CD4-positive, alpha-beta memory T cell (primary cell): ENCODE data around the gene XRCC4. TPM values are rescaled to one million over a fixed set of nuclear protein-coding genes. Genes with fewer than 3 reads are reported as not detected.

ENCODE experiments used
- CTCF ChIA-PET: fragments of 350-600 bp; sonication (Branson Sonifier 250); formaldehyde crosslinking; loops from one replicate; lab custom pipeline; 2021; ENCODE audit warnings: inconsistent platforms; ENCODE audit not compliant: partially characterized antibody; lab: Charles Lee
- POLR2A ChIA-PET: fragments of 350-600 bp; sonication (Branson Sonifier 250); formaldehyde crosslinking; loops from one replicate; lab custom pipeline; 2021; ENCODE audit not compliant: partially characterized antibody; lab: Charles Lee
- DNase-seq, 5 donors: peaks; one replicate each; pipeline versions ENCODE4 v3.0.0 to v3.0.0-alpha.2; 2020 to 2022; ENCODE audit warnings: mixed read lengths in 1 of 5
- H3K27ac ChIP-seq: one replicate; pipeline ENCODE4 v1.7.0; 2013; ENCODE audit warnings: low read depth, low read length
- H3K27me3 ChIP-seq: 2 replicates; pipeline ENCODE4 v1.7.0; 2013; ENCODE audit warnings: mild to moderate bottlenecking, low read length, moderate library complexity; ENCODE audit not compliant: insufficient read depth
- H3K36me3 ChIP-seq: 2 replicates; pipeline ENCODE4 v1.7.0; 2013; ENCODE audit warnings: mild to moderate bottlenecking, low read length, moderate library complexity; ENCODE audit not compliant: insufficient read depth
- H3K4me1 ChIP-seq: 2 replicates; pipeline ENCODE4 v1.7.0; 2013; ENCODE audit warnings: mild to moderate bottlenecking, low read length, moderate library complexity; ENCODE audit not compliant: insufficient read depth
- H3K4me3 ChIP-seq, 2 donors: one replicate each; pipeline ENCODE4 v1.7.0; 2013; ENCODE audit warnings: low read length in 2 of 2, mild to moderate bottlenecking in 1 of 2
- H3K9me3 ChIP-seq, 2 donors: one replicate each; pipeline ENCODE4 v1.7.0; 2013; ENCODE audit warnings: low read length in 2 of 2, control low read depth in 1 of 2; ENCODE audit not compliant: control insufficient read depth in 1 of 2
- H3K27ac Mint-ChIP-seq, 7 donors: one replicate each; pipeline ENCODE4 v1.8.0; 2020 to 2021; ENCODE audit warnings: mixed read lengths in 7 of 7, mild to moderate bottlenecking in 6 of 7, inconsistent platforms in 3 of 7, moderate library complexity in 3 of 7
- H3K27me3 Mint-ChIP-seq, 2 donors: one replicate each; pipeline ENCODE4 v1.8.0; 2020 to 2021; ENCODE audit warnings: mixed read lengths in 2 of 2
- H3K36me3 Mint-ChIP-seq, 2 donors: one replicate each; pipeline ENCODE4 v1.8.0; 2020 to 2021; ENCODE audit warnings: mixed read lengths in 2 of 2, inconsistent platforms in 1 of 2, mild to moderate bottlenecking in 1 of 2
- H3K4me1 Mint-ChIP-seq, 4 donors: one replicate each; pipeline ENCODE4 v1.8.0; 2020 to 2021; ENCODE audit warnings: mixed read lengths in 4 of 4, mild to moderate bottlenecking in 1 of 4
- H3K4me3 Mint-ChIP-seq, 8 donors: one replicate each; pipeline ENCODE4 v1.8.0; 2020 to 2021; ENCODE audit warnings: mixed read lengths in 8 of 8, mild to moderate bottlenecking in 7 of 8, moderate library complexity in 6 of 8, inconsistent platforms in 3 of 8
- H3K9me3 Mint-ChIP-seq, 8 donors: one replicate each; pipeline ENCODE4 v1.8.0; 2020 to 2021; ENCODE audit warnings: mixed read lengths in 8 of 8, mild to moderate bottlenecking in 5 of 8, inconsistent platforms in 3 of 8, moderate library complexity in 1 of 8
- intact Hi-C: fragments of 100-400 bp; cut with micrococcal nuclease; formaldehyde crosslinking; loops from one replicate; pipeline ENCODE4 v1.15.1; 2023
- polyA plus RNA-seq, 2 donors: library from polyadenylated mRNA; unstranded; fragments of 300-500 nt; fragmentation: Illumina TruSeq; gene quantifications; one replicate each; pipeline ENCODE4 v1.2.3, GENCODE V29; 2021
- total RNA-seq, 2 experiments: library from RNA; stranded (reverse); gene quantifications; one replicate each; pipeline ENCODE4 v1.2.3, GENCODE V29; 2021

The XRCC4 gene
- total and polyA plus RNA-seq, 4 experiments from 2014 or later: 4.1 to 9.8 (median 5.7) TPM

GRCh38 chr5:83393504-83393866 is 316.1 kb downstream of the XRCC4 start:
- CTCF ChIA-PET: no interaction called here
- Histone ChIP-seq H3K4me3 (no peak overlapping the region), H3K36me3 (no peaks in the 10 kb centered on the region), H3K4me1 (no peaks in the 10 kb centered on the region), H3K27me3 (no peaks in the 10 kb centered on the region), H3K27ac (no peak overlapping the region), H3K9me3 (no peaks in the 10 kb centered on the region)
- no peak for DNase-seq
- POLR2A ChIA-PET: no interaction called here
- Mint-ChIP-seq H3K27me3 (no peaks in the 10 kb centered on the region), H3K4me3 (no peak overlapping the region), H3K4me1 (no peaks in the 10 kb centered on the region), H3K9me3 (peaks cover 0 to 5% (median 0%) of the 10 kb centered on the region in 8 donors), H3K27ac (no peak overlapping the region), H3K36me3 (no peaks in the 10 kb centered on the region)
- intact Hi-C loops: no loop called here

- intact Hi-C loops: no loop called here
- Mint-ChIP-seq H3K4me1 (no peaks in the 10 kb centered on the region), H3K9me3 (peaks cover 0 to 5% (median 0%) of the 10 kb centered on the region in 8 donors), H3K27ac (no peak overlapping the region), H3K4me3 (no peak overlapping the region), H3K36me3 (no peaks in the 10 kb centered on the region), H3K27me3 (no peaks in the 10 kb centered on the region)
- no peak for DNase-seq
- ChIA-PET POLR2A (no interaction called here), CTCF (no interaction called here)
- H3K9me3 ChIP-seq: no peaks in the 10 kb centered on the region
- H3K27ac ChIP-seq: no peak overlapping the region
- no peak overlapping the region for H3K4me3 ChIP-seq
- no peaks in the 10 kb centered on the region for H3K36me3 ChIP-seq
- H3K4me1 ChIP-seq: no peaks in the 10 kb centered on the region
- no peaks in the 10 kb centered on the region for H3K27me3 ChIP-seq
Measured at GRCh38 chr5:83394190-83394589, 316.8 kb downstream of the XRCC4 start.

GRCh38 chr5:83396662-83397061 is 319.3 kb downstream of the XRCC4 start:
- Mint-ChIP-seq H3K27me3 (no peaks in the 10 kb centered on the region), H3K4me1 (peaks cover 0 to 7% (median 0%) of the 10 kb centered on the region in 4 donors)
- no peaks in the 10 kb centered on the region for H3K4me1 ChIP-seq

GRCh38 chr5:83397658-83398057 is 320.3 kb downstream of the XRCC4 start:
- Histone ChIP-seq H3K4me1 (no peaks in the 10 kb centered on the region), H3K27me3 (no peaks in the 10 kb centered on the region), H3K4me3 (no peak overlapping the region), H3K9me3 (no peaks in the 10 kb centered on the region), H3K36me3 (no peaks in the 10 kb centered on the region), H3K27ac (no peak overlapping the region)
- no peak for DNase-seq
- Mint-ChIP-seq H3K36me3 (no peaks in the 10 kb centered on the region), H3K9me3 (peaks cover 0 to 5% (median 0%) of the 10 kb centered on the region in 8 donors), H3K27ac (no peak overlapping the region), H3K4me3 (no peak overlapping the region), H3K27me3 (no peaks in the 10 kb centered on the region), H3K4me1 (peaks cover 0 to 10% (median 0%) of the 10 kb centered on the region in 4 donors)
- intact Hi-C loops: no loop called here
- POLR2A ChIA-PET: interaction anchor here (0.6 kb wide), 1 partner anchor 1959 kb away, joined by 3 read pairs; no protein-coding TSS in a partner anchor
- CTCF ChIA-PET: interaction anchor here (1.0 kb wide), 1 partner anchor 32 kb away, joined by 4 read pairs; no protein-coding TSS in a partner anchor

More at GRCh38 chr5:83396662-83397061, 319.3 kb downstream of the XRCC4 start:
- H3K4me3 ChIP-seq: no peak overlapping the region
- no peaks in the 10 kb centered on the region for H3K36me3 ChIP-seq
- H3K9me3 ChIP-seq: no peaks in the 10 kb centered on the region
- intact Hi-C loops: no loop called here
- Mint-ChIP-seq H3K36me3 (no peaks in the 10 kb centered on the region), H3K9me3 (peaks cover 0 to 5% (median 0%) of the 10 kb centered on the region in 8 donors), H3K27ac (no peak overlapping the region), H3K4me3 (no peak overlapping the region)
- H3K27ac ChIP-seq: no peak overlapping the region
- no peak for DNase-seq
- no peaks in the 10 kb centered on the region for H3K27me3 ChIP-seq
- POLR2A ChIA-PET: no interaction called here
- CTCF ChIA-PET: no interaction called here

- CTCF ChIA-PET: interaction anchor here (1.4 kb wide), 1 partner anchor 29 kb away, joined by 3 read pairs; no protein-coding TSS in a partner anchor
- intact Hi-C loops: no loop called here
- Mint-ChIP-seq H3K27me3 (no peaks in the 10 kb centered on the region), H3K4me1 (peaks cover 0 to 10% (median 0%) of the 10 kb centered on the region in 4 donors), H3K4me3 (no peak overlapping the region), H3K9me3 (peaks cover 0 to 5% (median 0%) of the 10 kb centered on the region in 8 donors), H3K36me3 (no peaks in the 10 kb centered on the region), H3K27ac (no peak overlapping the region)
- Histone ChIP-seq H3K27ac (no peak overlapping the region), H3K36me3 (no peaks in the 10 kb centered on the region), H3K4me3 (no peak overlapping the region), H3K9me3 (no peaks in the 10 kb centered on the region), H3K27me3 (no peaks in the 10 kb centered on the region), H3K4me1 (no peaks in the 10 kb centered on the region)
- POLR2A ChIA-PET: no interaction called here
- no peak for DNase-seq
Measured at GRCh38 chr5:83400241-83400640, 322.9 kb downstream of the XRCC4 start.

- CTCF ChIA-PET: interaction anchor here (1.4 kb wide), 1 partner anchor 29 kb away, joined by 3 read pairs; no protein-coding TSS in a partner anchor
- H3K9me3 Mint-ChIP-seq: peaks cover 0 to 5% (median 0%) of the 10 kb centered on the region in 8 donors
- H3K9me3 ChIP-seq: no peaks in the 10 kb centered on the region
Measured at GRCh38 chr5:83400701-83401100, 323.4 kb downstream of the XRCC4 start.

GRCh38 chr5:83401122-83401731 is 323.9 kb downstream of the XRCC4 start:
- no peaks in the 10 kb centered on the region for H3K27me3 Mint-ChIP-seq
- peaks cover 0 to 10% (median 0%) of the 10 kb centered on the region in 4 donors for H3K4me1 Mint-ChIP-seq
- H3K36me3 Mint-ChIP-seq: no peaks in the 10 kb centered on the region
- peak overlapping the region in 1 of 7 donors; percentile 16 for H3K27ac Mint-ChIP-seq
- intact Hi-C loops: no loop called here
- no peaks in the 10 kb centered on the region for H3K9me3 ChIP-seq
- H3K27ac ChIP-seq: no peak overlapping the region
- no peak overlapping the region for H3K4me3 ChIP-seq
- no peak overlapping the region for H3K4me3 Mint-ChIP-seq
- H3K36me3 ChIP-seq: no peaks in the 10 kb centered on the region
- peaks cover 0 to 5% (median 0%) of the 10 kb centered on the region in 8 donors for H3K9me3 Mint-ChIP-seq
- ChIA-PET POLR2A (no interaction called here), CTCF (interaction anchor here (1.1 to 1.4 kb wide), 2 partner anchors 16 to 28 kb away, joined by 3 read pairs; no protein-coding TSS in a partner anchor)
- no peaks in the 10 kb centered on the region for H3K27me3 ChIP-seq
- H3K4me1 ChIP-seq: no peaks in the 10 kb centered on the region
- no peak for DNase-seq

More at GRCh38 chr5:83400701-83401100, 323.4 kb downstream of the XRCC4 start:
- Histone ChIP-seq H3K4me1 (no peaks in the 10 kb centered on the region), H3K36me3 (no peaks in the 10 kb centered on the region), H3K4me3 (no peak overlapping the region), H3K27ac (no peak overlapping the region), H3K27me3 (no peaks in the 10 kb centered on the region)
- DNase-seq: no peak
- POLR2A ChIA-PET: no interaction called here
- Mint-ChIP-seq H3K4me1 (peaks cover 0 to 10% (median 0%) of the 10 kb centered on the region in 4 donors), H3K27me3 (no peaks in the 10 kb centered on the region), H3K27ac (no peak overlapping the region), H3K36me3 (no peaks in the 10 kb centered on the region), H3K4me3 (no peak overlapping the region)
- intact Hi-C loops: no loop called here
